ENCODE data around the gene OGDHL.

Gene OGDHL

DNA sequence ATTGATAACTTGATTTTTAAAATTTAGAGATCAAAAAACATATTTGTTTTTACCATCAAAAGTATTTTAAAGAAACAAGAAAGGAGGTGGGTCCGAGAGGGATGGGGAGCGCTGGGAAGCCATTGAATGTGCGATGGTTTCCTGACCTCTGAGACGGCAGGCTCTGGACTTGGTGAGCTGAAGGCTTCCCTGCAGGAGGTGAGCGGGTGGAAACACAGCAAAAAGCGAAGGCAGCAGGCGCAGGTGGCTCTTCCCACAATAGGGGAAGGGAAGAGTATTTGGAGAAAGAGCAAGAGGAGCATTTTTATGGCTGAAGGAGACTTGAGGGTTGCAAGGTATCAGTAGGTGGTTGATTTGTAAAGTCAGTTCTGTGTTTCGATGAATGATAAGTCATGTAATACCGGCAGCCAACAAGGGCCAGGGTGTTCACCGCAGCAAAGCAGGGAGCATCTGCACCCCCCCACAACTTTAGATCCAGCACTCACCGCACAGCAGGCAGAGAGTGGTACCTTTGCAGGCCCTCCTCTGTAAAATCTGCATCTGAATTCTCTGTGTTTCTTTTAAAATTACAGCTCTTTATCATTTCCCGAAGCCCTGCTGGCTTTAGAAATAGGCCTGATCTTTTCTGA, 72.1 kb downstream of the OGDHL start:
- no peak for DNase-seq (ENCODE audit: low spot score)

DNA sequence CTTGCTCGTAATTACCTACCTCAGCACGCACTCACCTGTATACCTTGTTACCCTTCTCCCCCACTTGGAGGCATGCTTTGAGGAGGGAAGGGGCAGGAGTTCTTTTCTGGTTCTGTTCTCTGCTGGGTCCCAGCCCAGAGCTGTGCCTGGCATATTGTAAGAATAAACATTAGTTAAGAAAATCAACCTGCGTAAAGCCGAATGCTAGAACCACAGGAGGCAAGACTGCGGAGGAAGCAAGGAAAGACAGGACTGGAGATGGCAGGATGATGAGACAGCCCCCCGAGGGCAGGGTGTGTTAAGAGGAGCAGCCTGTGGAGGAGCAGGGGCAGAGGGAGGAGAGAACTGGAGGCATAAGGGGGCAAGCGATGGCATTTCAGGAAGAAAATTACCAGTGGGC, 73.2 kb downstream of the OGDHL start:
- no peak for DNase-seq (ENCODE audit: low spot score)

- DNase-seq (ENCODE audit: low spot score): no peak
Observed at GRCh38 chr10:49688261-49688846, 73.8 kb downstream of the OGDHL start.

- no peak for DNase-seq (ENCODE audit: low spot score)
Observed at GRCh38 chr10:49686651-49687050, 75.5 kb downstream of the OGDHL start.
